Stimulated activated naive B cell treated with anti-CD40 and anti-IgM and Interleukin-4, amounts not matched to agents 10 μg/mL and 1 μg/mL and 100 μg/mL, for 72 hours (primary cell): Measurements from ENCODE around the gene CLTC.

ENCODE experiments used
- ATAC-seq, 2 donors: fragments of 150-1000 bp; cut with Tn5 transposase; replicated peaks; 2 replicates each; pipeline ENCODE4 v1.10.0; 2021; ENCODE audit warnings: moderate library complexity in 1 of 2
- DNase-seq: peaks from one replicate; pipeline ENCODE4 v3.0.0; 2021
- H3K27ac Mint-ChIP-seq: one replicate; pipeline ENCODE4 v1.8.0; 2022; ENCODE audit warnings: mild to moderate bottlenecking, mixed read lengths
- H3K27me3 Mint-ChIP-seq, 2 donors: one replicate each; pipeline ENCODE4 v1.8.0; 2022; ENCODE audit warnings: mixed read lengths in 2 of 2
- H3K36me3 Mint-ChIP-seq, 2 donors: one replicate each; pipeline ENCODE4 v1.8.0; 2022; ENCODE audit warnings: mixed read lengths in 2 of 2, mild to moderate bottlenecking in 1 of 2
- H3K4me1 Mint-ChIP-seq, 2 donors: one replicate each; pipeline ENCODE4 v1.8.0; 2022; ENCODE audit warnings: mixed read lengths in 2 of 2, mild to moderate bottlenecking in 1 of 2
- H3K4me3 Mint-ChIP-seq, 2 donors: one replicate each; pipeline ENCODE4 v1.8.0; 2022; ENCODE audit warnings: mild to moderate bottlenecking in 2 of 2, mixed read lengths in 2 of 2, moderate library complexity in 1 of 2
- H3K9me3 Mint-ChIP-seq, 2 donors: one replicate each; pipeline ENCODE4 v1.8.0; 2022; ENCODE audit warnings: mixed read lengths in 2 of 2, mild to moderate bottlenecking in 1 of 2

CLTC gene

GRCh38 chr17:59734226-59734625 is 114.5 kb downstream of the CLTC start:
- no peaks in the 10 kb centered on the region for H3K9me3 Mint-ChIP-seq
- peaks cover 2 to 11% of the 10 kb centered on the region in 2 donors for H3K4me1 Mint-ChIP-seq
- no peak for ATAC-seq
- DNase-seq: no peak
- no peaks in the 10 kb centered on the region for H3K27me3 Mint-ChIP-seq
- peaks cover 21 to 25% of the 10 kb centered on the region in 2 donors for H3K36me3 Mint-ChIP-seq
- H3K27ac Mint-ChIP-seq: no peak overlapping the region
- no peak overlapping the region for H3K4me3 Mint-ChIP-seq

- Mint-ChIP-seq H3K9me3 (no peaks in the 10 kb centered on the region), H3K4me1 (no peaks in the 10 kb centered on the region), H3K36me3 (peaks cover 34 to 39% of the 10 kb centered on the region in 2 donors), H3K27ac (no peak overlapping the region), H3K27me3 (no peaks in the 10 kb centered on the region), H3K4me3 (no peak overlapping the region)
- DNase-seq: no peak
- no peak for ATAC-seq
Observed at GRCh38 chr17:59737324-59737723, 117.6 kb downstream of the CLTC start.

GRCh38 chr17:59743842-59744241 is 124.1 kb downstream of the CLTC start:
- no peaks in the 10 kb centered on the region for H3K27me3 Mint-ChIP-seq
- peaks cover 24 to 37% of the 10 kb centered on the region in 2 donors for H3K36me3 Mint-ChIP-seq
- no peak overlapping the region for H3K27ac Mint-ChIP-seq
- DNase-seq (no peak), ATAC-seq (no peak)
- peaks cover 0 to 4% of the 10 kb centered on the region in 2 donors for H3K9me3 Mint-ChIP-seq
- peaks cover 0 to 6% of the 10 kb centered on the region in 2 donors for H3K4me1 Mint-ChIP-seq
- no peak overlapping the region for H3K4me3 Mint-ChIP-seq

- DNase-seq (no peak), ATAC-seq (no peak)
- Mint-ChIP-seq H3K4me3 (no peak overlapping the region), H3K27ac (no peak overlapping the region), H3K36me3 (peaks cover 16 to 33% of the 10 kb centered on the region in 2 donors), H3K27me3 (no peaks in the 10 kb centered on the region), H3K9me3 (peaks cover 0 to 4% of the 10 kb centered on the region in 2 donors), H3K4me1 (peaks cover 0 to 6% of the 10 kb centered on the region in 2 donors)
Observed at GRCh38 chr17:59745040-59745439, 125.3 kb downstream of the CLTC start.
